ENCODE measurements around the gene FITM2. TPM values are rescaled to one million over a fixed set of nuclear protein-coding genes. Genes with fewer than 3 reads are reported as not detected.

Gene FITM2
- polyA plus RNA-seq, 1 of the 3 experiments (the other 2 are of a cell fraction) = 3.6 TPM

GRCh38 chr20:44268802-44269201 is 42.2 kb downstream of the FITM2 start:
- Histone ChIP-seq H3K4me1 (ENCODE audit: control insufficient read depth in 1 of 2, insufficient read depth in 2 of 2, low read depth in 1 of 2, low read length in 1 of 2) (no peaks in the 10 kb centered on the region), H2AFZ (ENCODE audit: low read depth) (no peak overlapping the region), H3K27me3 (ENCODE audit: insufficient read depth) (no peaks in the 10 kb centered on the region), H3K4me3 (ENCODE audit: low read depth in 2 of 2, low read length in 1 of 2) (no peak overlapping the region), H3K9me3 (no peaks in the 10 kb centered on the region), H3K9me2 (no peaks in the 10 kb centered on the region), H3K79me2 (ENCODE audit: insufficient read depth) (no peaks in the 10 kb centered on the region), H3K27ac (ENCODE audit: low read depth in 2 of 2, low read length in 1 of 2) (no peak overlapping the region), H3K36me3 (replicated peaks in 1 of 2; ENCODE audit: control insufficient read depth in 1 of 2, insufficient read depth in 2 of 2, low read length in 1 of 2) (no peaks in the 10 kb centered on the region), H3K9ac (no peak overlapping the region), H3F3A (replicated peaks; ENCODE audit: insufficient read depth) (no peaks in the 10 kb centered on the region), H3K4me2 (no peak overlapping the region), H4K20me1 (ENCODE audit: insufficient read depth) (no peaks in the 10 kb centered on the region)
- ChIA-PET CTCF (no interaction called here), POLR2A (no interaction called here)
- TF ChIP-seq EP300 (IDR thresholded peaks at IDR 0.05; ENCODE audit: borderline replicate concordance in 1 of 2, low read depth in 1 of 2, low read length in 1 of 2) (no peak), USF2 (IDR thresholded peaks at IDR 0.05; ENCODE audit: borderline replicate concordance, low read depth, low read length) (no peak), NFIC (IDR thresholded peaks at IDR 0.05; ENCODE audit: borderline replicate concordance) (no peak), RXRA (IDR thresholded peaks at IDR 0.05; ENCODE audit: borderline replicate concordance, low read depth) (no peak), POLR2AphosphoS5 (IDR thresholded peaks at IDR 0.05; ENCODE audit: low read depth, low read length) (no peak), MXI1 (IDR thresholded peaks at IDR 0.05; ENCODE audit: low read depth, low read length) (no peak), SMC3 (IDR thresholded peaks at IDR 0.05; ENCODE audit: low read depth, low read length) (no peak)
- whole genome bisulfite sequencing (ENCODE audit: low lambda C conversion rate) = 75% methylated on average over 5 of the region's 5 CpGs
- DNase-seq = no peak

- Histone ChIP-seq H3K79me2 (ENCODE audit: insufficient read depth) (no peaks in the 10 kb centered on the region), H3K4me3 (ENCODE audit: low read depth in 2 of 2, low read length in 1 of 2) (no peak overlapping the region), H3F3A (replicated peaks; ENCODE audit: insufficient read depth) (no peaks in the 10 kb centered on the region), H3K27me3 (ENCODE audit: insufficient read depth) (no peaks in the 10 kb centered on the region), H4K20me1 (ENCODE audit: insufficient read depth) (no peaks in the 10 kb centered on the region), H2AFZ (ENCODE audit: low read depth) (no peak overlapping the region), H3K9ac (no peak overlapping the region), H3K27ac (ENCODE audit: low read depth in 2 of 2, low read length in 1 of 2) (no peak overlapping the region), H3K36me3 (replicated peaks in 1 of 2; ENCODE audit: control insufficient read depth in 1 of 2, insufficient read depth in 2 of 2, low read length in 1 of 2) (no peaks in the 10 kb centered on the region), H3K4me2 (no peak overlapping the region), H3K9me3 (no peaks in the 10 kb centered on the region), H3K4me1 (ENCODE audit: control insufficient read depth in 1 of 2, insufficient read depth in 2 of 2, low read depth in 1 of 2, low read length in 1 of 2) (no peaks in the 10 kb centered on the region), H3K9me2 (no peaks in the 10 kb centered on the region)
- WGBS (ENCODE audit: low lambda C conversion rate) = 35% methylated on average over 4 of the region's 5 CpGs
- CTCF ChIA-PET = interaction anchor here (1.3 to 2.4 kb wide), 5 partner anchors 8 to 47 kb away, joined by 3 to 10 read pairs (median 6); partner anchors contain the start of gene FITM2
- DNase-seq = no peak
- TF ChIP-seq YY1 (IDR thresholded peaks at IDR 0.05; ENCODE audit: low read depth) (no peak), REST (IDR thresholded peaks at IDR 0.05; ENCODE audit: low read depth, low read length) (peak; percentile 92)
- POLR2A ChIA-PET = interaction anchor here (0.5 to 1.0 kb wide), 2 partner anchors 24 to 29 kb away, joined by 3 to 6 read pairs; no protein-coding TSS in a partner anchor
Observed at GRCh38 chr20:44264287-44264686, 46.7 kb downstream of the FITM2 start.
